HepG2 (cell line): ENCODE data around the gene CRIP1. TPM values are rescaled to one million over a fixed set of nuclear protein-coding genes. Genes with fewer than 3 reads are reported as not detected.
A peak's percentile ranks its signal among the peaks of the same experiment; 100 is the strongest.

Experiments used
- GFI1 ChIP-seq: sonication (generic); formaldehyde crosslinking; IDR thresholded peaks from 2 replicates; pipeline ENCODE4 v1.5.0; 2020; ENCODE audit warnings: missing genetic modification reagents, mild to moderate bottlenecking, borderline replicate concordance
- IRX3 ChIP-seq: sonication (generic); formaldehyde crosslinking; IDR thresholded peaks from 2 replicates; pipeline ENCODE4 v1.8.1; 2023; ENCODE audit warnings: mild to moderate bottlenecking, low read depth, missing genetic modification reagents, borderline replicate concordance
- ISL2 ChIP-seq: sonication (generic); formaldehyde crosslinking; IDR thresholded peaks from 2 replicates; pipeline ENCODE4 v1.5.0; 2020; ENCODE audit warnings: missing genetic modification reagents
- MIER3 ChIP-seq: IDR thresholded peaks from 2 replicates; pipeline ENCODE4 v1.6.1; 2016; ENCODE audit warnings: missing compliant biosample characterization, borderline replicate concordance
- POLR2G ChIP-seq: fragments of 200-400 bp; formaldehyde crosslinking; IDR thresholded peaks from 2 replicates; pipeline ENCODE4 v1.6.1; 2018; ENCODE audit warnings: mild to moderate bottlenecking, low read depth, low read length, moderate library complexity
- RXRA ChIP-seq: sonication (generic); formaldehyde crosslinking; IDR thresholded peaks from 2 replicates; pipeline ENCODE4 v1.5.1; 2020; ENCODE audit warnings: missing genetic modification reagents
- SP5 ChIP-seq: IDR thresholded peaks from 2 replicates; pipeline ENCODE4 v1.6.1; 2016; ENCODE audit warnings: low read depth, borderline replicate concordance
- SPEN ChIP-seq: sonication (generic); formaldehyde crosslinking; IDR thresholded peaks from 2 replicates; pipeline ENCODE4 v1.5.1; 2020; ENCODE audit warnings: low read depth, mild to moderate bottlenecking, missing genetic modification reagents
- SSRP1 ChIP-seq: IDR thresholded peaks from 2 replicates; pipeline ENCODE4 v1.6.1; 2016; ENCODE audit warnings: control low read depth
- TAF1 ChIP-seq: sonication (generic); formaldehyde crosslinking; IDR thresholded peaks from 2 replicates; pipeline ENCODE4 v1.4.0; 2020; ENCODE audit warnings: missing genetic modification reagents
- TFE3 ChIP-seq: IDR thresholded peaks from 2 replicates; pipeline ENCODE4 v1.6.1; 2016
- ZNF121 ChIP-seq: sonication (generic); formaldehyde crosslinking; IDR thresholded peaks from 2 replicates; pipeline ENCODE4 v1.5.0; 2020; ENCODE audit warnings: mild to moderate bottlenecking, missing genetic modification reagents
- ZNF296 ChIP-seq: sonication (generic); formaldehyde crosslinking; conservative IDR thresholded peaks from 2 replicates; pipeline ENCODE4 v1.5.0; 2020; ENCODE audit warnings: mild to moderate bottlenecking, missing genetic modification reagents
- ZNF432 ChIP-seq: sonication (generic); formaldehyde crosslinking; IDR thresholded peaks from 2 replicates; pipeline ENCODE4 v1.5.0; 2020; ENCODE audit warnings: missing genetic modification reagents, mild to moderate bottlenecking, borderline replicate concordance
- ZNF510 ChIP-seq: sonication (generic); formaldehyde crosslinking; IDR thresholded peaks from 2 replicates; pipeline ENCODE4 v1.4.0; 2020; ENCODE audit warnings: low read depth, mild to moderate bottlenecking, missing genetic modification reagents
- polyA plus RNA-seq, 8 experiments: library from polyadenylated mRNA; depleted of rRNA in 3 of 8; stranded (reverse) in 7 of 8; unstranded in 1 of 8; fragments of >200 nt; fragmentation: Illumina TruSeq in 4 of 8; extraction: Trizol in 4 of 8; gene quantifications; 2 replicates each; pipeline versions ENCODE4 v1.2.1 to v1.2.3, GENCODE V29; 2011 to 2016; ENCODE audit warnings: low read depth in 4 of 8, missing spikeins in 1 of 8, mixed read lengths in 1 of 8; ENCODE audit not compliant: insufficient read depth in 1 of 8
- total RNA-seq, 5 experiments: library from RNA; depleted of rRNA; stranded (reverse); fragments of >200 nt; fragmentation: Illumina TruSeq; extraction: Trizol; gene quantifications; 2 replicates each; pipeline ENCODE4 v1.2.3, GENCODE V29; 2016; ENCODE audit warnings: low read depth in 1 of 5
- TF ChIP-seq, protein P1 (sequence below): sonication (generic); formaldehyde crosslinking; IDR thresholded peaks from 2 replicates; pipeline ENCODE4 v1.4.0; 2020; ENCODE audit warnings: low read depth, mild to moderate bottlenecking, missing genetic modification reagents
- TF ChIP-seq, protein P2 (sequence below): sonication (generic); formaldehyde crosslinking; IDR thresholded peaks from 2 replicates; pipeline ENCODE4 v1.4.0; 2020; ENCODE audit warnings: missing genetic modification reagents
- TF ChIP-seq, protein P3 (sequence below): sonication (generic); formaldehyde crosslinking; IDR thresholded peaks from 2 replicates; pipeline ENCODE4 v1.4.0; 2020; ENCODE audit warnings: mild to moderate bottlenecking, missing genetic modification reagents

The CRIP1 gene
- total and polyA plus RNA-seq, 2 of the 13 experiments (the other 11 are each of a cell fraction or from before 2014, with no cell fraction given), result 53.9 to 59.5 TPM

- no peak for TF ChIP-seq ZNF510 (CRISPR knock-in tag)
- TF ChIP-seq IRX3 (CRISPR knock-in tag), result no peak
- no peak for TF ChIP-seq GFI1 (CRISPR knock-in tag)
- no peak for TF ChIP-seq TFE3 (CRISPR knock-in tag)
- no peak for TF ChIP-seq SSRP1 (CRISPR knock-in tag)
- peak; percentile 56; the same call in 1 of the 2 replicates for TF ChIP-seq TAF1
- 0 out of 2 replicates have a peak, but pooled peaks have one; percentile 40 for TF ChIP-seq MIER3 (CRISPR knock-in tag)
- TF ChIP-seq SPEN (CRISPR knock-in tag), result peak; percentile 12; the same call in 1 of the 2 replicates
- no peak for TF ChIP-seq ZNF432 (CRISPR knock-in tag)
- TF ChIP-seq, protein P1, sequence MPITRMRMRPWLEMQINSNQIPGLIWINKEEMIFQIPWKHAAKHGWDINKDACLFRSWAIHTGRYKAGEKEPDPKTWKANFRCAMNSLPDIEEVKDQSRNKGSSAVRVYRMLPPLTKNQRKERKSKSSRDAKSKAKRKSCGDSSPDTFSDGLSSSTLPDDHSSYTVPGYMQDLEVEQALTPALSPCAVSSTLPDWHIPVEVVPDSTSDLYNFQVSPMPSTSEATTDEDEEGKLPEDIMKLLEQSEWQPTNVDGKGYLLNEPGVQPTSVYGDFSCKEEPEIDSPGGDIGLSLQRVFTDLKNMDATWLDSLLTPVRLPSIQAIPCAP, result no peak
- 0 out of 2 replicates have a peak, but pooled peaks have one; percentile 0 for TF ChIP-seq ISL2 (CRISPR knock-in tag)
- peak; percentile 58 for TF ChIP-seq ZNF296 (CRISPR knock-in tag)
- TF ChIP-seq, protein P2, sequence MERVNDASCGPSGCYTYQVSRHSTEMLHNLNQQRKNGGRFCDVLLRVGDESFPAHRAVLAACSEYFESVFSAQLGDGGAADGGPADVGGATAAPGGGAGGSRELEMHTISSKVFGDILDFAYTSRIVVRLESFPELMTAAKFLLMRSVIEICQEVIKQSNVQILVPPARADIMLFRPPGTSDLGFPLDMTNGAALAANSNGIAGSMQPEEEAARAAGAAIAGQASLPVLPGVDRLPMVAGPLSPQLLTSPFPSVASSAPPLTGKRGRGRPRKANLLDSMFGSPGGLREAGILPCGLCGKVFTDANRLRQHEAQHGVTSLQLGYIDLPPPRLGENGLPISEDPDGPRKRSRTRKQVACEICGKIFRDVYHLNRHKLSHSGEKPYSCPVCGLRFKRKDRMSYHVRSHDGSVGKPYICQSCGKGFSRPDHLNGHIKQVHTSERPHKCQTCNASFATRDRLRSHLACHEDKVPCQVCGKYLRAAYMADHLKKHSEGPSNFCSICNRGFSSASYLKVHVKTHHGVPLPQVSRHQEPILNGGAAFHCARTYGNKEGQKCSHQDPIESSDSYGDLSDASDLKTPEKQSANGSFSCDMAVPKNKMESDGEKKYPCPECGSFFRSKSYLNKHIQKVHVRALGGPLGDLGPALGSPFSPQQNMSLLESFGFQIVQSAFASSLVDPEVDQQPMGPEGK (CRISPR knock-in tag), result peak; percentile 52
- TF ChIP-seq POLR2G, result peak; percentile 55
- peak; percentile 84 for TF ChIP-seq ZNF121 (CRISPR knock-in tag)
- TF ChIP-seq SP5 (CRISPR knock-in tag), result peak; percentile 69
- TF ChIP-seq, protein P3, sequence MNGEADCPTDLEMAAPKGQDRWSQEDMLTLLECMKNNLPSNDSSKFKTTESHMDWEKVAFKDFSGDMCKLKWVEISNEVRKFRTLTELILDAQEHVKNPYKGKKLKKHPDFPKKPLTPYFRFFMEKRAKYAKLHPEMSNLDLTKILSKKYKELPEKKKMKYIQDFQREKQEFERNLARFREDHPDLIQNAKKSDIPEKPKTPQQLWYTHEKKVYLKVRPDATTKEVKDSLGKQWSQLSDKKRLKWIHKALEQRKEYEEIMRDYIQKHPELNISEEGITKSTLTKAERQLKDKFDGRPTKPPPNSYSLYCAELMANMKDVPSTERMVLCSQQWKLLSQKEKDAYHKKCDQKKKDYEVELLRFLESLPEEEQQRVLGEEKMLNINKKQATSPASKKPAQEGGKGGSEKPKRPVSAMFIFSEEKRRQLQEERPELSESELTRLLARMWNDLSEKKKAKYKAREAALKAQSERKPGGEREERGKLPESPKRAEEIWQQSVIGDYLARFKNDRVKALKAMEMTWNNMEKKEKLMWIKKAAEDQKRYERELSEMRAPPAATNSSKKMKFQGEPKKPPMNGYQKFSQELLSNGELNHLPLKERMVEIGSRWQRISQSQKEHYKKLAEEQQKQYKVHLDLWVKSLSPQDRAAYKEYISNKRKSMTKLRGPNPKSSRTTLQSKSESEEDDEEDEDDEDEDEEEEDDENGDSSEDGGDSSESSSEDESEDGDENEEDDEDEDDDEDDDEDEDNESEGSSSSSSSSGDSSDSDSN, result peak; percentile 71
- no peak for TF ChIP-seq RXRA
- TF ChIP-seq, all 625 proteins: peak for 100
Measured at GRCh38 chr14:105476097-105476830, 10.4 kb upstream of the CRIP1 start (continued).
